ENCODE measurements around the gene STAB1.
A peak's percentile ranks its signal among the peaks of the same experiment; 100 is the strongest.
"Not testable (repeated sequence)": the region's sequence is repeated elsewhere in the genome, so short reads cannot be mapped to it uniquely, and the experiment has no call there.

Gene STAB1

DNA sequence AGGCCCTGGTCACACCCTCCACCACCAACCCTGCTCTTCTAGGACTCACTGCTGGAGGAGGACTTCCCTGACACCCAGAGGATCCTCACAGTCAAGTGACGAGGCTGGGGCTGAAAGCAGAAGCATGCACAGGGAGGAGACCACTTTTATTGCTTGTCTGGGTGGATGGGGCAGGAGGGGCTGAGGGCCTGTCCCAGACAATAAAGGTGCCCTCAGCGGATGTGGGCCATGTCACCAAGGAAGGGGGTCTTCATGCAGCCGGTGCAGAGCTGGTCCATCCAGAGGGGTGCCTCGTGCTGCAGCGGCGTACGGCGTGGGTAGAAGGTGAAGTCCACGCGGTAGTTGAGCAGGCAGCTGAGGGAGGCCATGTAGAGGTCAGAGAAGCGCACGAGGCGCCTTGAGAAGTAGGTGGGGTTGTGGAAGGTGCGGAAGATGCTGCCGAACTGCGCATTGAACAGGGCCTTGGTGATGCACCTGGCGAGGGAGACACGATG lies 29.2 kb downstream of the STAB1 start:
- Mint-ChIP-seq H3K4me1 (ENCODE audit: low read depth) (no peaks in the 10 kb centered on the region), H3K4me3 (no peak overlapping the region), H3K36me3 (ENCODE audit: low read depth) (no peaks in the 10 kb centered on the region), H3K27ac (no peak overlapping the region), H3K9me3 (no peaks in the 10 kb centered on the region), H3K27me3 (ENCODE audit: low read depth) (no peaks in the 10 kb centered on the region)
- DNase-seq (ENCODE audit: low spot score): no peak

DNA sequence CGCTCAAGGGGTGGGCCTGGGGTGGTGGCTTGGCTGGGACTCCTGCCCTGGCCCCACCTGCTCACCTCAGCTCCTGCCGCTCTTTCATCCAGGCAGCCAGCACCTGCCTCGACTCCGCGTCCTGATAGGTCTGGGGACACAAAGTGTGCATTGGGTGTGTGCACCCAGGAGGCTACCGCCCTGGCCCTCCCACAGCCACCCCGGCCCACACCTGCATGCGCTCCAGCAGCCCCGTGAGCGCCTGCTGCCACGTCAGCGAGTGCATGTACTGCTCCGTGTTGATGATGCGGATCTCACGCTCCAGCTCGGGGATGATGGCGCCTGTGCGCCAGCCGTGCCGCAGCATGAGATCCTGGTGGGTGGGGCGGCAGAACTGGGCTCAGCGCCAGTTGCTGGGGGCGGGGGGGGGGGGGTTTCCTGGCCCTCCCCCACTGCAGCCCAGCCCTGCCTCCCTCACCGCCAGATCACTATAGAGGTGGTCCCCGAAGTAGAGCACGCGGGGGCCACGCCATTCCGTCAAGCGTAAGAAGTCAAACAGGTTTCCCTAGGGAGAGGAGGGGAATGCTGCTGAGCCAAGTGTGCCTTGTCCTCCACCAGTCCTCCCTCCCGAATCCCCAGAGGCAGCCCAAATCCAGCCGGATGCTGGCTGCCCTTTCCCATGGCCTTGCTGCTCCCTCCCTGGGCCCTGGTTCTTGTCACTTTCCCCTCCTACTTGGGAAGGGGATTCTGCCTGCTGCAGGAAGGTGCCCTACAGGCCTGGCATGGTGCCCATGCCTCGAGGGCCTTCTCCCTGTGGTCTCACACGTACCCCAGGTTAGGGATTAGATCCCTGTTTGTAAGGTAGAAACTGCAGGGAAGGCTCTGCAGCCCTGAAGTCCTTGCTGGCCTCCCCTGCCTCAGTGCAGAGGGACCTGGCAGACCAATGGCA lies 29.9 kb downstream of the STAB1 start:
- H3K4me3 Mint-ChIP-seq: no peak overlapping the region
- no peak for DNase-seq (ENCODE audit: low spot score)
- no peaks in the 10 kb centered on the region for H3K9me3 Mint-ChIP-seq
- no peaks in the 10 kb centered on the region for H3K4me1 Mint-ChIP-seq (ENCODE audit: low read depth)
- H3K36me3 Mint-ChIP-seq (ENCODE audit: low read depth): no peaks in the 10 kb centered on the region
- H3K27ac Mint-ChIP-seq: no peak overlapping the region
- H3K27me3 Mint-ChIP-seq (ENCODE audit: low read depth): no peaks in the 10 kb centered on the region

DNA sequence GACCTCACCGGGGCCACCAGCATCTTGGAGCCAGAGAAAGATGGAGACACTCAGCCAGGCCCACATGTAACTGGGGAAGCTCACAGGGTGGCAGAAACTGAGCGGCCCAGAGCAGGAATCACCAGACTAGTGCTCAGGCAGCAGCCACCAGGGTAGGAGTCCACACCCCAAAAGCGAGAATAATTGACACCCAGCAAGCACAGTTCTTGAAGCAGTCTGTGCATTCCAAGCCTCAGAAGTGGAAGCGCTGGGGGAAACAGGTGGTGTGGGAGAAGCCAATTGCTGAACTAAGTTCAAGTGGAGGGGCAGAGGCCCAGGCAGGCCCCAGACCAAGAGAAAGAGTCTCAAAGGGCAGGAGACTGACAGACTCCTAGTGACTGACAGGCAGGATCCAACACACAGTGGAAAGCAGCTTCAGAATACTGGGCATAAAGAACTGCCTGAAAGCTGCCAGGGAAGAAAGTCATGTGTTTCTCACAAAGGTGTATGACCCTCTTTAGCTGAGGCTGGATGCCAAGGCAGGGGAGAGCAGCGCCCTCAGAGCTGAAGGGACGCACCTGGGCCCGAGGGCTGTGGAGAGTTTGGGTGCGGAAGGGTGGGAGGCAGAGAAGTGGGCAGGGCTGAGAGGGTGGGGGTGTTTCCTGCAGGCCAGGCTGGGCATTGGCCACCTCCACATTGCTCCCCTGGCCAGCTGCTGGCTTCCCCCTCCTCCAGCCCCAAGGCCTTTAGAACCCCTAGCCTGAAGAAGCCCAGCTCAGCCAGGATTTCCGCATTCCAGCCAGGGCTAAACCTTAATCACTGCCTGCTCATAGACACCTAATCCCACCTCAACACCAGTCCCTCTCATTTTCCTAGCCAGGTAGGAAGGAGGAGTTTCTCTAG lies 30.8 kb downstream of the STAB1 start:
- Mint-ChIP-seq H3K36me3 (ENCODE audit: low read depth) (no peaks in the 10 kb centered on the region), H3K9me3 (no peaks in the 10 kb centered on the region), H3K27me3 (ENCODE audit: low read depth) (no peaks in the 10 kb centered on the region), H3K4me1 (ENCODE audit: low read depth) (no peaks in the 10 kb centered on the region), H3K4me3 (no peak overlapping the region), H3K27ac (no peak overlapping the region)
- no peak for DNase-seq (ENCODE audit: low spot score)

DNA sequence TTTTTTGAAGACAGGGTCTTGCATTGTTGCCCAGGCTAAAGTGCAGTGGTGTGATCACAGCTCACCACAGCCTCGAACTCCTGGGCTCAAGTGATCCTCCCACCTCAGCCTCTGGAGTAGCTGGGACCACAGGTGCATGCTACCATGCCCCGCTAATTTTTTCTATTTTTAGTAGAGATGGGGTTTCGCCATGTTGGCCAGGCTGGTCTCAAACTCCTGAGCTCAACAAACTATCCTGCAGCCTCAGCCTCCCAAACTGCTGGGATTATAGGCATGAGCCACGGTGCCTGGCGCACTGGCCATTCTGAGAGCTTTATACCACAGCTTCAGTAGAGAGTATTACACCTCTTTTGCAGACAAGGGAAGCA lies 31.5 kb downstream of the STAB1 start:
- not testable (repeated sequence) for H3K4me3 Mint-ChIP-seq; H3K4me1 Mint-ChIP-seq (ENCODE audit: low read depth); H3K27me3 Mint-ChIP-seq (ENCODE audit: low read depth); H3K27ac Mint-ChIP-seq; H3K9me3 Mint-ChIP-seq; DNase-seq (ENCODE audit: low spot score); H3K36me3 Mint-ChIP-seq (ENCODE audit: low read depth)

- Mint-ChIP-seq H3K4me3 (no peak overlapping the region), H3K36me3 (ENCODE audit: low read depth) (no peaks in the 10 kb centered on the region), H3K4me1 (ENCODE audit: low read depth) (no peaks in the 10 kb centered on the region), H3K27me3 (ENCODE audit: low read depth) (no peaks in the 10 kb centered on the region), H3K9me3 (no peaks in the 10 kb centered on the region), H3K27ac (no peak overlapping the region)
- DNase-seq (ENCODE audit: low spot score): no peak
Measured at GRCh38 chr3:52527039-52527731, 32.0 kb downstream of the STAB1 start.

DNA sequence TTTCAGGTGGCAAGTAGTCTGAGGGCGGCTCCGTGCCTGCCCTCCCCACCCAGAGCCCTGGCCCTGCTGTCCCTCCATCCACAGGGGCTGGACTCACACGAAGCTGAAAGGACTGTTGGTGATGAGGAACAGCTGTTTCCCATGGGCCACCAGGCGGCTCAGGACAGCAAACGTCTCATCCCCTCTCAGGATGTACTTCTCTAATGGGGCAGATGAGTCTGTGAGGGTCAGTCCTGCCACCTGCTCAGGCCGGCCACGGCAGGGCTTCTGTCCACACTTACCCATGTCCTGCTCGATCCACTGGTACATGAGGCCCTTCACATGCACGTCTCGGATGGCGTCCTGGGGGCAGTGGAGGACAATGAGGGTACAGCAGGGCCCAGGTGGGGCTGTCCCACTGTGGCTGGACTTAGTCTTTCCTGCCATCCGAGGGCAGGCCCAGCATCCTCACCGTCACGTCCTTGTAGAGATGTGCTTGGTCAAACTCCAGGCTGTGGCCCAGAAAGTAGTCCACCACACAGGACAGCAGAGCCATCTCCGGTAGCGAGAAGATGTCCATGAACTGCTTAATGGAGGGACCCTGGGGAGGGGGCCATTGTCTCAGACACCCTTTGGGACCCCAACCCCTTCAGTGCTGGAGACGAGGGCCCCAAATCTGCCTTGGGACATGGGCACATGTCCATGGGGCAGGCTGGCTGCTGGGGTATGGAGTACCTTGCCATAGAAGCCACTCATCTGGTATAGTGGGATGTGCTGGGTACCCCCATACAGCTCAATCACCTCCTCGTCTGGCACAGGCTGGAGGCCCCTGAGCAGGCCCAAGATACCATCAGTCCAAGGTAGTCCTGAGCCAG lies 32.8 kb downstream of the STAB1 start:
- Mint-ChIP-seq H3K27ac (no peak overlapping the region), H3K4me3 (no peak overlapping the region), H3K4me1 (ENCODE audit: low read depth) (peaks cover 4% of the 10 kb centered on the region), H3K9me3 (no peaks in the 10 kb centered on the region), H3K36me3 (ENCODE audit: low read depth) (no peaks in the 10 kb centered on the region), H3K27me3 (ENCODE audit: low read depth) (no peaks in the 10 kb centered on the region)
- DNase-seq (ENCODE audit: low spot score): no peak

DNA sequence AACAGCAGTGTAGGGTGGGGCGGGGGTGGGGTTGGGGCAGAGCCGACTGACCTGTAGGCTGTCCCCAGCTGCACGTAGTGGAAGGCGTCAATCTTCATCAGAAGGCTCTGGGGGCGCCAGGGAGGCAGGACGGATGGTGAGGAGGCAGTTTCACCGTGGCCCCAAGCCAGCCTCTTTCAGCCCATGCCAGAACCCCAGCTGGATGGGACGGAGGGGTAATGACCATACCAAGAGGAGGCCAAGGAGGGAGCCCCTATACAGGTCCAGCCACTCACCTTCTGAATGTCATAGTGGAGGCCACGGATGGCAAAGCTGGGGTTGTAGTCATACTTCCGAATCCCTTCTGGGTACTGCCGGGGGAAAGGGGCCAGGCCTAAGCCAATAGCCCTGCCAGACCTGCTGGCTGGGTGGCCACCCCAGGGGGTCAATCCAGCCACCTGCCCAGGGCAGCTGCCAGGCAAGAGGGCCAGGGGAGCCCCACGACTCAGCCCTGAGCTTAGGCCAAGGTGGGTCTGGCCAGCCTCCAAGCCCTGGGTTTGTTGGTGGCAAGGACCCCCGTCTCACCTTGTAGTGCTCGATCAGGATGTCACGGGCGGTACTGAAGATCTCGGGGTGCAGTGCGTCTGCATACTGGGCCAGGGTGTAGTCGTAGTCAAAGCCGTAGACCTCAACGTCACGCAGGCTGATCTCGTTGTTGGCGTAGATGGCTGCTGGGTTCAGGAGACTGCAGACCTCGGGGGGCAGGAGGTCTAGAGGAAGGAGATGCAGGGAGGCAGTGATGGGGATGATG lies 33.6 kb downstream of the STAB1 start:
- peaks cover 4% of the 10 kb centered on the region for H3K4me1 Mint-ChIP-seq (ENCODE audit: low read depth)
- H3K9me3 Mint-ChIP-seq: no peaks in the 10 kb centered on the region
- no peaks in the 10 kb centered on the region for H3K36me3 Mint-ChIP-seq (ENCODE audit: low read depth)
- no peak overlapping the region for H3K4me3 Mint-ChIP-seq
- no peak for DNase-seq (ENCODE audit: low spot score)
- no peaks in the 10 kb centered on the region for H3K27me3 Mint-ChIP-seq (ENCODE audit: low read depth)
- H3K27ac Mint-ChIP-seq: no peak overlapping the region

GRCh38 chr3:52529376-52530333 lies 34.5 kb downstream of the STAB1 start:
- H3K4me1 Mint-ChIP-seq (ENCODE audit: low read depth): peaks cover 6% of the 10 kb centered on the region
- H3K9me3 Mint-ChIP-seq: no peaks in the 10 kb centered on the region
- H3K27ac Mint-ChIP-seq: no peak overlapping the region
- H3K36me3 Mint-ChIP-seq (ENCODE audit: low read depth): no peaks in the 10 kb centered on the region
- no peak for DNase-seq (ENCODE audit: low spot score)
- H3K4me3 Mint-ChIP-seq: no peak overlapping the region
- no peaks in the 10 kb centered on the region for H3K27me3 Mint-ChIP-seq (ENCODE audit: low read depth)

- H3K9me3 Mint-ChIP-seq: no peaks in the 10 kb centered on the region
- H3K27ac Mint-ChIP-seq: no peak overlapping the region
- no peaks in the 10 kb centered on the region for H3K27me3 Mint-ChIP-seq (ENCODE audit: low read depth)
- H3K4me1 Mint-ChIP-seq (ENCODE audit: low read depth): peaks cover 13% of the 10 kb centered on the region
- no peaks in the 10 kb centered on the region for H3K36me3 Mint-ChIP-seq (ENCODE audit: low read depth)
- DNase-seq (ENCODE audit: low spot score): no peak
- H3K4me3 Mint-ChIP-seq: no peak overlapping the region
Measured at GRCh38 chr3:52530918-52531826, 36.0 kb downstream of the STAB1 start.

DNA sequence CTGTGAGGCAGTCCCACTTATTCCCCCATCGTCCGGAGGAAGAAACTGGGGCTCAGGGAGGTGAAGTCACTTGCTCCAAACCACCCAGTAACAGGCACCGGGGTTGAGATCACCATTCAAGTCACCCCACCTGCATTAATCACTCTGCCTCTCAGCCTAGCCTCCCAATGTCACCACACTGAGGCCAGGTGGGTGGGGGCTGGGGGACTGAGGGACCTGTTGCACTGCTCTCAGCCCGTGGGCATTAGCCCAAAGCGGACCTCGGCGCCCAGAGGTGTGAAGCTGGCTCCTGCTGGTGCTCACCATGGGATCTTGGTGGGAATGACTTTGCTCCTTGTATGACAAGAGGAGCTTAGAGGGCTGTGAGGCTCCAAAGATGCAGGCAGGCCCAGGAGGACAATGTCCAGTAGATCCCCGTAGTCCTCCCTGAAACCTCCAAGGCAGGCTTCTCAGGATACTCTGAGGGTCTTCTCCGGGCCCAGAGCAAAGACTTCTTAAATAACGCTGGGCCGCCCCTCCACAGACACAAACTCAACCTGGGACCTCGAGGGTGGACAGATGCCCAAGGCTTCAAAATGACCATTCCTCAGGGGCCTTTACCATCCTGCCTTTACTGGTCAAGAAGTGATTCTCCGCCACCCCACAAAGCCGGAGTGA lies 36.9 kb downstream of the STAB1 start:
- peaks cover 15% of the 10 kb centered on the region for H3K4me1 Mint-ChIP-seq (ENCODE audit: low read depth)
- H3K36me3 Mint-ChIP-seq (ENCODE audit: low read depth): peaks cover 2% of the 10 kb centered on the region
- no peaks in the 10 kb centered on the region for H3K27me3 Mint-ChIP-seq (ENCODE audit: low read depth)
- no peaks in the 10 kb centered on the region for H3K9me3 Mint-ChIP-seq
- peak overlapping the region; percentile 81 for H3K4me3 Mint-ChIP-seq
- no peak for DNase-seq (ENCODE audit: low spot score)
- H3K27ac Mint-ChIP-seq: no peak overlapping the region

DNA sequence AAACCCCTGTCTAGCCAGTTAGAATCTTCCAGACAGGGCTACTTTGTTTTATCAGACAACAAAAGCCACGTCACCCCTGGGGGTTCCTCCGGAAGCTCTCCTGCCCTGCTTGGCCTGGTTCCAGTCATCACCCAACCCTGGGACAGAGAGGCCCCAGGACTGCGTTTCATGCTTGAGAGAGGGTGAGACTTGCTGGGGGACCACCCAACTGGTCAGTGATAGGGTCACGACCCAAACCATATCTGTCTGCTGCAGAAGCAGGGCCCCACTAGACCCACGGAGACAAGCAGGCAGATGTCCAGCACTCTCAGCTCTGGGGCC lies 37.3 kb downstream of the STAB1 start:
- DNase-seq (ENCODE audit: low spot score): no peak
- peak overlapping the region; percentile 81 for H3K4me3 Mint-ChIP-seq

More for the DNA sequence above, 37.3 kb downstream of the STAB1 start:
- peaks cover 4% of the 10 kb centered on the region for H3K36me3 Mint-ChIP-seq (ENCODE audit: low read depth)
- H3K27ac Mint-ChIP-seq: peak overlapping the region; percentile 20
- no peaks in the 10 kb centered on the region for H3K9me3 Mint-ChIP-seq
- H3K27me3 Mint-ChIP-seq (ENCODE audit: low read depth): no peaks in the 10 kb centered on the region
- H3K4me1 Mint-ChIP-seq (ENCODE audit: low read depth): peaks cover 18% of the 10 kb centered on the region

All from T-helper 2 cell treated with Interferon-gamma antibody and Interleukin-4, amounts not matched to agents 5 μg/mL and 100 μg/mL, for 36 hours (primary cell).